KMS-11 (cell line): ENCODE data around the gene TF.

Experiments
- H2AFZ ChIP-seq: fragments of 200-600 bp; sonication (generic); 2 replicates; pipeline ENCODE4 v1.6.1; 2016; ENCODE audit warnings: antibody characterized with exemption, mixed run types, low read depth
- H3K27ac ChIP-seq: fragments of 200-600 bp; sonication (generic); 2 replicates; pipeline ENCODE4 v1.6.1; 2016; ENCODE audit warnings: mild to moderate bottlenecking, mixed run types
- H3K27me3 ChIP-seq: fragments of 200-600 bp; sonication (generic); 2 replicates; pipeline ENCODE4 v1.6.1; 2017; ENCODE audit warnings: mild to moderate bottlenecking, low read depth, mixed run types, moderate library complexity; ENCODE audit not compliant: insufficient read depth
- H3K36me3 ChIP-seq: fragments of 200-600 bp; sonication (generic); 2 replicates; pipeline ENCODE4 v1.6.1; 2017; ENCODE audit warnings: mild to moderate bottlenecking, mixed run types; ENCODE audit not compliant: insufficient read depth
- H3K4me1 ChIP-seq: fragments of 200-600 bp; sonication (generic); 2 replicates; pipeline ENCODE4 v1.6.1; 2016; ENCODE audit warnings: mild to moderate bottlenecking, low read depth, mixed run types; ENCODE audit not compliant: poor library complexity, severe bottlenecking
- H3K4me2 ChIP-seq: fragments of 200-600 bp; sonication (generic); 2 replicates; pipeline ENCODE4 v1.7.0; 2016; ENCODE audit warnings: mild to moderate bottlenecking, mixed run types
- H3K4me3 ChIP-seq: fragments of 200-600 bp; sonication (generic); IDR thresholded peaks from 2 replicates; pipeline ENCODE4 v1.6.1; 2017; ENCODE audit warnings: low read depth, low read length, mixed read lengths; ENCODE audit not compliant: insufficient read depth
- H3K79me2 ChIP-seq: fragments of 200-600 bp; sonication (generic); 2 replicates; pipeline ENCODE4 v1.6.1; 2016; ENCODE audit warnings: low read depth, mixed run types; ENCODE audit not compliant: insufficient read depth
- H3K9ac ChIP-seq: fragments of 200-600 bp; sonication (generic); 2 replicates; pipeline ENCODE4 v1.6.1; 2016; ENCODE audit warnings: mild to moderate bottlenecking, mixed run types
- H4K20me1 ChIP-seq: fragments of 200-600 bp; sonication (generic); 2 replicates; pipeline ENCODE4 v1.6.1; 2016; ENCODE audit warnings: mild to moderate bottlenecking, mixed run types; ENCODE audit not compliant: insufficient read depth
- CTCF ChIP-seq: fragments of 200-600 bp; sonication (generic); conservative IDR thresholded peaks from 2 replicates; pipeline ENCODE4 v1.6.1; 2017; ENCODE audit warnings: low read depth, mild to moderate bottlenecking, antibody characterized with exemption, low read length, moderate library complexity, mixed read lengths

TF gene

GRCh38 chr3:133750259-133750656 lies 4.1 kb downstream of the TF start:
- Histone ChIP-seq H4K20me1 (no peaks in the 10 kb centered on the region), H3K4me2 (no peak overlapping the region), H3K4me3 (no peak overlapping the region), H3K27me3 (no peaks in the 10 kb centered on the region), H3K9ac (no peak overlapping the region), H3K4me1 (peaks cover 6% of the 10 kb centered on the region), H3K79me2 (no peaks in the 10 kb centered on the region), H3K27ac (no peak overlapping the region), H3K36me3 (no peaks in the 10 kb centered on the region), H2AFZ (no peak overlapping the region)
- TF ChIP-seq CTCF = no peak

GRCh38 chr3:133753107-133753778 lies 7.0 kb downstream of the TF start:
- no peaks in the 10 kb centered on the region for H3K27me3 ChIP-seq
- H3K4me2 ChIP-seq = no peak overlapping the region
- H3K27ac ChIP-seq = no peak overlapping the region
- peaks cover 6% of the 10 kb centered on the region for H3K4me1 ChIP-seq
- H4K20me1 ChIP-seq = no peaks in the 10 kb centered on the region
- no peaks in the 10 kb centered on the region for H3K79me2 ChIP-seq
- no peak overlapping the region for H3K4me3 ChIP-seq
- H3K36me3 ChIP-seq = no peaks in the 10 kb centered on the region
- no peak for TF ChIP-seq CTCF
- no peak overlapping the region for H2AFZ ChIP-seq
- H3K9ac ChIP-seq = no peak overlapping the region

GRCh38 chr3:133753779-133754164 lies 7.6 kb downstream of the TF start:
- Histone ChIP-seq H3K4me3 (no peak overlapping the region), H3K4me1 (peaks cover 6% of the 10 kb centered on the region), H3K79me2 (no peaks in the 10 kb centered on the region), H3K27me3 (no peaks in the 10 kb centered on the region), H3K9ac (no peak overlapping the region), H3K36me3 (no peaks in the 10 kb centered on the region), H2AFZ (no peak overlapping the region), H3K4me2 (no peak overlapping the region), H3K27ac (no peak overlapping the region), H4K20me1 (no peaks in the 10 kb centered on the region)
- no peak for TF ChIP-seq CTCF

- TF ChIP-seq CTCF = no peak
These were observed 8.3 kb downstream of the TF start for GRCh38 chr3:133754455-133754854.

More at GRCh38 chr3:133754455-133754854, 8.3 kb downstream of the TF start:
- H3K79me2 ChIP-seq = no peaks in the 10 kb centered on the region
- H3K9ac ChIP-seq = no peak overlapping the region
- H3K27me3 ChIP-seq = no peaks in the 10 kb centered on the region
- H3K36me3 ChIP-seq = no peaks in the 10 kb centered on the region
- peaks cover 6% of the 10 kb centered on the region for H3K4me1 ChIP-seq
- no peak overlapping the region for H3K4me2 ChIP-seq
- no peak overlapping the region for H2AFZ ChIP-seq
- no peak overlapping the region for H3K27ac ChIP-seq
- no peaks in the 10 kb centered on the region for H4K20me1 ChIP-seq
- H3K4me3 ChIP-seq = no peak overlapping the region
